Left colon (tissue), 2 donors: Measurements from ENCODE around the gene TEAD1. TPM values are rescaled to one million over a fixed set of nuclear protein-coding genes. Genes with fewer than 3 reads are reported as not detected.

ENCODE experiments used
- ATAC-seq: fragments of 200-7000 bp; cut with Tn5 transposase; one replicate; pipeline ENCODE4 v1.9.1; 2020; ENCODE audit warnings: mild to moderate bottlenecking, moderate library complexity
- DNase-seq, 2 donors: peaks; one replicate each; pipeline ENCODE4 v3.0.0-alpha.2; 2020
- intact Hi-C, 2 donors: fragments of 100-400 bp; cut with DNase I in 1 of 2; cut with micrococcal nuclease in 1 of 2; formaldehyde crosslinking; loops; one replicate each; pipeline versions ENCODE4 v1.11.2 to v1.14.0; 2022; cut with DNase I, micrococcal nuclease
- total RNA-seq, 2 donors: library from RNA; stranded (reverse); fragmentation: NEBNext Ultra II Directional; extraction: Animal tissue kit (Norgen Biotek cat#: 25700); gene quantifications; one replicate each; pipeline ENCODE4 v1.2.1, GENCODE V29; 2021
- donor health status: DM: no; HTN: no; CAD: no.
- donor health status: DM: yes; HTN: yes; CAD: no.

TEAD1 gene
- total RNA-seq, 2 donors from 2014 or later: 43.0 to 51.3 TPM

GRCh38 chr11:12915093-12915492 is 240.9 kb downstream of the TEAD1 start:
- intact Hi-C loops: no loop called here
- no peak for DNase-seq
- ATAC-seq: no peak

- intact Hi-C loops: no loop called here
- no peak for DNase-seq
- no peak for ATAC-seq
Measured at GRCh38 chr11:12917822-12918221, 243.6 kb downstream of the TEAD1 start.

- DNase-seq (no peak), ATAC-seq (no peak)
- intact Hi-C loops: no loop called here
Measured at GRCh38 chr11:12918667-12919066, 244.4 kb downstream of the TEAD1 start.

GRCh38 chr11:12922418-12922817 is 248.2 kb downstream of the TEAD1 start:
- intact Hi-C loops: no loop called here
- DNase-seq (no peak), ATAC-seq (no peak)

GRCh38 chr11:12922980-12923507 is 248.8 kb downstream of the TEAD1 start:
- DNase-seq (no peak), ATAC-seq (no peak)
- intact Hi-C loops: no loop called here

GRCh38 chr11:12924650-12925049 is 250.4 kb downstream of the TEAD1 start:
- ATAC-seq: no peak
- intact Hi-C loops: no loop called here
- DNase-seq: no peak

- DNase-seq: no peak
- ATAC-seq: no peak
- intact Hi-C loops: no loop called here
Measured at GRCh38 chr11:12925520-12925919, 251.3 kb downstream of the TEAD1 start.

GRCh38 chr11:12927221-12927620 is 253.0 kb downstream of the TEAD1 start:
- DNase-seq (no peak), ATAC-seq (no peak)
- intact Hi-C loops: no loop called here

GRCh38 chr11:12927886-12928285 is 253.7 kb downstream of the TEAD1 start:
- intact Hi-C loops: no loop called here
- DNase-seq (no peak), ATAC-seq (no peak)

- ATAC-seq: no peak
- no peak for DNase-seq
- intact Hi-C loops: no loop called here
Measured at GRCh38 chr11:12930850-12931249, 256.6 kb downstream of the TEAD1 start.

GRCh38 chr11:12932485-12932884 is 258.3 kb downstream of the TEAD1 start:
- intact Hi-C loops: no loop called here
- no peak for ATAC-seq
- no peak for DNase-seq

GRCh38 chr11:12936200-12936599 is 262.0 kb downstream of the TEAD1 start:
- no peak for ATAC-seq
- DNase-seq: no peak
- intact Hi-C loops: no loop called here

- DNase-seq (no peak), ATAC-seq (no peak)
- intact Hi-C loops: no loop called here
Measured at GRCh38 chr11:12938590-12939247, 264.5 kb downstream of the TEAD1 start.

GRCh38 chr11:12941671-12942070 is 267.4 kb downstream of the TEAD1 start:
- DNase-seq (no peak), ATAC-seq (no peak)
- intact Hi-C loops: no loop called here

- ATAC-seq: no peak
- intact Hi-C loops: no loop called here
- DNase-seq: no peak
Measured at GRCh38 chr11:12942157-12942556, 267.9 kb downstream of the TEAD1 start.

GRCh38 chr11:12943311-12943710 is 269.1 kb downstream of the TEAD1 start:
- no peak for DNase-seq
- ATAC-seq: no peak
- intact Hi-C loops: no loop called here

- no peak for DNase-seq
- intact Hi-C loops: no loop called here
- ATAC-seq: no peak
Measured at GRCh38 chr11:12944889-12945288, 270.7 kb downstream of the TEAD1 start.

- no peak for ATAC-seq
- intact Hi-C loops: no loop called here
- no peak for DNase-seq
Measured at GRCh38 chr11:12949453-12949852, 275.2 kb downstream of the TEAD1 start.

- ATAC-seq: no peak
- intact Hi-C loops: no loop called here
- no peak for DNase-seq
Measured at GRCh38 chr11:12950670-12951069, 276.4 kb downstream of the TEAD1 start.

GRCh38 chr11:12951376-12951775 is 277.2 kb downstream of the TEAD1 start:
- DNase-seq (no peak), ATAC-seq (no peak)
- intact Hi-C loops: no loop called here

- intact Hi-C loops: no loop called here
- ATAC-seq (no peak), DNase-seq (no peak)
Measured at GRCh38 chr11:12952094-12952493, 277.9 kb downstream of the TEAD1 start.
